Uterus (tissue), 2 donors: ENCODE results near the gene VAT1L.

ENCODE experiments used
- POLR2A ChIP-seq, 2 donors: fragments of 450-650 bp; IDR thresholded peaks; one replicate each; pipeline ENCODE4 v1.6.1; 2016; ENCODE audit warnings: antibody characterized with exemption in 2 of 2, mild to moderate bottlenecking in 1 of 2, moderate library complexity in 1 of 2
- TF ChIP-seq, protein P1 (sequence below), 4 experiments: fragments of 200-600 bp in 2 of 4; fragments of 450-650 bp in 2 of 4; sonication (generic) in 2 of 4; IDR thresholded peaks; one replicate each; pipeline ENCODE4 v1.5.1; 2016 to 2019; ENCODE audit warnings: antibody characterized with exemption in 4 of 4, mild to moderate bottlenecking in 2 of 4, moderate library complexity in 1 of 4

DNA sequence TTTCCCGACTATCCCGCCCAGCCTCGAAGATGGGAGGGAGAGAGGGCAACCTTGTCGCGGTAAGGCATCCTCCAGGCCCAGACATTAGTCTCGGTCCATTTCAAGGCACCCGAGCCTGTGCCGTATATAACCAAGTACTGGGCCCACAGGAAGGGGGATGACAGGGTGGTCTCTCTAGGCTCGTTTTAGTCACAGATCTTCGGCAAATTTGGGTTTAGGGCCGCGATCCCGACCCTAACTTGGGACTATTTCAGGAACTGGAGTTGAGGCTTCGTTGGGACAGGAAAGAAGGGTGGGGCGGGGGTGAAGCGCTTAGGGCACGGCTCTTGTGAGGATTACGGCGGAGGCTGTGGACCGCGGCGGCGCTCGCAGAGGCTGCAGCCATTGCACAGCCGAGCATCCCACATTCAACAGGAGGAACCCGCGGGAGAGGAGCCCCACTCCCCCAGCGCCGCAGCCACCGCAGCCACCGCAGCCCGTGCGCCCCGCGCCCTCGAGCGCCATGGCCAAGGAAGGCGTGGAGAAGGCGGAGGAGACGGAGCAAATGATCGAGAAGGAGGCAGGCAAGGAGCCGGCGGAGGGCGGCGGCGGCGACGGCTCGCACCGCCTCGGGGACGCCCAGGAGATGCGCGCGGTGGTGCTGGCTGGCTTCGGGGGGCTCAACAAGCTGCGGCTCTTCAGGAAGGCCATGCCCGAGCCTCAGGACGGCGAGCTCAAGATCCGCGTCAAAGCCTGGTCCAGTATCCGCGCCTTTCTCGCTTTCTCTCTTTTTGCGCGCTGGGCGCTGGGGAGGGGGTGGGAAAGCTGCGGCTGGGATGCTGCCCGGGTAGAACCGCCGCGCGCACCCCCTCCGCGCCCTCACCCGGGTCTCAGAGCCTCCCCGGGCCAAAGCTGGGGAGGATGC is at the start of gene VAT1L:
- TF ChIP-seq, protein P1, sequence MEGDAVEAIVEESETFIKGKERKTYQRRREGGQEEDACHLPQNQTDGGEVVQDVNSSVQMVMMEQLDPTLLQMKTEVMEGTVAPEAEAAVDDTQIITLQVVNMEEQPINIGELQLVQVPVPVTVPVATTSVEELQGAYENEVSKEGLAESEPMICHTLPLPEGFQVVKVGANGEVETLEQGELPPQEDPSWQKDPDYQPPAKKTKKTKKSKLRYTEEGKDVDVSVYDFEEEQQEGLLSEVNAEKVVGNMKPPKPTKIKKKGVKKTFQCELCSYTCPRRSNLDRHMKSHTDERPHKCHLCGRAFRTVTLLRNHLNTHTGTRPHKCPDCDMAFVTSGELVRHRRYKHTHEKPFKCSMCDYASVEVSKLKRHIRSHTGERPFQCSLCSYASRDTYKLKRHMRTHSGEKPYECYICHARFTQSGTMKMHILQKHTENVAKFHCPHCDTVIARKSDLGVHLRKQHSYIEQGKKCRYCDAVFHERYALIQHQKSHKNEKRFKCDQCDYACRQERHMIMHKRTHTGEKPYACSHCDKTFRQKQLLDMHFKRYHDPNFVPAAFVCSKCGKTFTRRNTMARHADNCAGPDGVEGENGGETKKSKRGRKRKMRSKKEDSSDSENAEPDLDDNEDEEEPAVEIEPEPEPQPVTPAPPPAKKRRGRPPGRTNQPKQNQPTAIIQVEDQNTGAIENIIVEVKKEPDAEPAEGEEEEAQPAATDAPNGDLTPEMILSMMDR (IDR thresholded peaks at IDR 0.05) = no peak
- no peak for TF ChIP-seq POLR2A (IDR thresholded peaks at IDR 0.05)
